Jurkat, Clone E6-1 (cell line): ENCODE results near the gene MMP15.
"Not testable (repeated sequence)": the region's sequence is repeated elsewhere in the genome, so short reads cannot be mapped to it uniquely, and the experiment has no call there.

Experiments used
- DNase-seq: peaks from one replicate; pipeline ENCODE4 v3.0.0-alpha.2; 2011; ENCODE audit warnings: low read depth, low spot score
- H3K4me3 ChIP-seq: 2 replicates; pipeline ENCODE4 v1.5.1; 2011; ENCODE audit warnings: mild to moderate bottlenecking, low read length, control low read depth, moderate library complexity

MMP15 gene

DNA sequence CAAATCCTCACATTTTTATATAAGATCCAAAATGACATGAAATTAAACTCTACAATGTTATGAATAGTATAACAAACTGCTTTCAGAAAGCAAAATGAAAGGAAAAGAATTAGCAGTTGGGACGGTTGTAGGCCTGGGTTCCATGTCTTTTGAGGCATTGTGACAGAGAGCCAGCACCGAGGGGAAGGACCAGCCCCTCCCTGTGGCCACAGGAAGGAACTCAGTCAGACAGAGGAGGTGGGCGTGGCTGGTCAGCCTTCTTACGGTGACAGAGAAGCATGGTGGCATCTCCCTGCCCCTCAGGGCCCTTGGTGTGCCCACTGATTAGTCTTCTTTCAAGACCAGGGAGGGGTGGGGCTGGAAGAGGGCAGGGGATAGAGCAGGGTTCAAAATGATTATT lies 30.8 kb upstream of the MMP15 start:
- no peak for DNase-seq
- no peak overlapping the region for H3K4me3 ChIP-seq

DNA sequence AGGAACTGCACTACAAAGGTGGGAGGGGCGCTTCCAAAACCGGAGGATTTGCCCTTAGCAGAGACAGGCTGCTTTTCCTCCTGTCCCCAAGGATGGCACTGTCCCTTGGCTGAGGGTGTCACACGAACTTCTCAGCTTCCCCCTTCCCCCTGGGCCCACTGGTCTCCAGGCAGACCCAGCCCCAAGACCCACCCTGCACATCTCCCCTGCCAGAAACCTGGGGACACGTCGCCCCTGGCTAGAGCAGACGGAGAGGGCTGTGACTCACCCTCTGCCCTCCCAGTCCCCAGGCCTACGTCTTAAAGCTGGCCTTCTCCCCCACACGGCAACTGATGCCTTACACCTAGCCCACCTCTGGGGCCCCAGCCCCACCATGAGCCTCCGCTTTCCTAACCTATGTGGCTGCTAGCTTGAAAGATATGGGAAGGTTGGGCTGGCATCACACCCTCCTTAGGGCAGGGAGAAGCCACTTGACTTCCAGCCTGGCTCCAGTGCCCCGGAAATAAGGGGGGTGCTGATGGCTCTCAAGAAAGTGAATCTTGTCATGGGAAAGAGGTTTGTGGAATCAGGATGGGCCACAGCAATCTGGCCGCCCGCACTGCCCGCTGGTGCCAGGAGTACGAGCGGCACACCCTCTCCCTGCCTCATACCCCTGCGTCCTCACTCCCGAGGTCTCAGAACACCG lies 29.7 kb upstream of the MMP15 start:
- no peak overlapping the region for H3K4me3 ChIP-seq
- no peak for DNase-seq

DNA sequence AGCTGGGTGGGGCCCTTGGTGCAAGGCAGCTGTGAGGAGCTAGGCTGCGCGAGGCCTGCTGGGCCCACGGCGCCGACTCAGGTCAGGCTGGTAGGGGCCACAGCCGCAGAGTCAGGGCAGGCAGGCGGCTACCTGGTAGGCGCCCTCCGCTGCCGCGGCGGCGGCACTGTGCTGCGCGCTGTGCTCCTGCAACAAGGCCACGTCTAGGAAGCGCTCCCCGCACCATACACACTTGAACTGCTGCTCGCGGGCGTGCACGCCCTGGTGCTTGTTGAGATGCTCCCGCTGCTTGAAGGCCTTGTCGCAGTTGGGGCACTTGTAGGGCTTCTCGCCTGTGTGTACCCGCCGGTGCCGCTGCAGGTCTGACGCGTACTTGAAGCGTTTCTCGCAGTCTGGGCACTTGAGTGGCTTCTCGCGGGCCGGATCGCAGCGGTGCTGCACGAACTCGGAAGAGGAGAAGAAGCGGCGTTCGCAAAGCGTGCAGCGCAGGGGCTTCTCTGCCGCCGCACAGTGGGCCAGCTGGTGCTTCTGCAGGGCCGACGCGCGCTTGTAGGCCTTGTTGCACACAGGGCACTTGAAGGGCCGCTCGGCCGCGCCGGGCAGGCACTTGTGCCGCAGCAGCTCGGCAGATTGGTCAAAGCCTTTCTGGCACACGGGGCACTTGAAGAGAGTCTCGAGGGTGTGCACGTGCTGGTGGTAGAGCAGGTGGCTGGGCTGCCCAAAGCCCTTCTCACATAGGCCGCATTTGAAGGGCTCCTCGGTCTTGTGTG lies 29.0 kb upstream of the MMP15 start:
- no peak for DNase-seq
- H3K4me3 ChIP-seq: no peak overlapping the region

DNA sequence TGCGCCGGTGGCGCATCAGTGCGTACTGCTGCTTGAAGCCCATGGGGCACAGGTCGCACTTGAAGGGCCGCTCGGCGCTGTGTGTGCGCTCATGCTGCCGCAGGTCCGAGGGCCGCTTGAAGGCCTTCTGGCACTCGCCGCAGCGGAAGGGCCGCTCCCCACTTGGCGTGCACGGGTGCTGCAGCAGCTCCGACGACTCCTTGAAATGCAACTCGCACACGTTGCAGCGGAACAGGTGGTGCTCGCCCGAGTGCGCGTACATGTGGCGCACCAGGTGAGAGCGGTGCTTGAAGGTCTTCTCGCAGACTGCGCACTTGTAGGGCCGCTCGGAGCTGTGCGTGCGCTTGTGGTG lies 28.4 kb upstream of the MMP15 start:
- no peak for DNase-seq
- H3K4me3 ChIP-seq: no peak overlapping the region

DNA sequence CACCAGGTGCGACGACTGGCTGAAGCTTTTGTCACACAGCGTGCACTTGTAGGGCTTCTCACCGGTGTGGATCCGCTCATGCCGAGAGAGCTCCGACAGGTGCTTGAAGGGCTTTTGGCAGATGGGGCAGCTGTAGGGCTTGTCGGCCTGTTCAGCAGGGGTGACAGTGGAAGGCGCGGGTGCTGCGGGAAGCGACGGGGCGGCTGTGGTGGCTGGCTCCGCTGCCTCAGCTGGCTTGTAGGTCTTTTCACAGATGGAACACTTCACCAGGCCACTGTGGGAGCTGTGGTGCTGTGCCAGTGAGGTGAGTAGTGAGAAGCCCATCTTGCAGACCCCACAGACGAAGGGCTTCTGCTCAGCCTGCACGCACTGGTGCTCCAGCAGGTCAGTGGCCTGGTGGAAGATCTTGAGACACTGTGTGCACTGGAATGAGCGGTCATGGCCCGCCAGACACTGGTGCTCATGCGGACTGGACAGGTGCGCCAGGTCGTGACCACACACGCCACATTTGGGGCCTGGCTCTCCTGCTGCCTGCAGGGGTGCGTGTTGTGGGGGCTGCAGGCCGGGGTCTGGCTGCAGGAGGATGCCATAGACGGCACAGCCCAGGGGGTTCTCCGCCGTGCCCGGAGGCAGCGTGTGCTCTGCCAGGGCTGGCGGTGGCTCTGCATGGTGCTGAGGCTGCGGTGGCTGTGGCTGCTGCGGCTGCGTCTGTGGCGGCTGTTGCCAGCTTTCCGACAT lies 27.9 kb upstream of the MMP15 start:
- no peak for DNase-seq
- no peak overlapping the region for H3K4me3 ChIP-seq

DNA sequence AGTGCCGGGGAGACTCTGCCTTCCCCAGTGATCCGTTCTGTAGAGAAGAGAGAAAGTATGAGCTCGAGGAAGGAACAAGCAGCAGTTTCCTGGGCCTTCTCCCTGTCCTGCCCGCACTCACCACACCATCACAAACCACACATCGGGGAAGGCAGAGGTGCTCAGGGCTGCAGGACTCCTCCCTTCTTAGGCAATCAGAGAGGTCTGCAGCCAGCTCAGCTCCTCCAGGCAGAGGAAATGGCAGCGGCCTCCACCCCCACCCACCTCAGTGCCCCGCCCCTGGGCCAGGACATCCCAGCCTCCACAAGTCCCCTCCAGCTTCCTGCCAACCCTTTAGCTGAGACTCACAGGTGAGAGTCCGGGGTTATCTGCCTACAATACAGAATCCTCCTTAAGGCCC lies 27.1 kb upstream of the MMP15 start:
- H3K4me3 ChIP-seq: no peak overlapping the region

DNA sequence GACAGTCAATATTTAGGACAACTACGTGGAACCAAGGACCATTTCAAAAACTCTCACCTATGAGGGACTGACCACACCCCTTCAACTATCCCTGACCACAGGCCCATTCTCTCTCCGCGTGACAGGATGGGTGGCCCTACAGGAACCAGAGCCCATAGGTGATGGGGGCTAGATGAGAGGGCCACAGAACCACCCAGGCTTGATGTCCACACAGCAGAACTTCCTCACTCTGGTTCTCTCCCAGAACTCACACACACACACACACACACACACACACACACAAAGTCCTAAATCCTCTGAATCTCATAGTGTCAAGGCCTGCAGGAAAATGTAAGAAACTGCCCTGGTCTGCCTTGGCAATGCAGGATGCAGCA lies 26.6 kb upstream of the MMP15 start:
- H3K4me3 ChIP-seq: peak overlapping the region; percentile 79
- no peak for DNase-seq

More for the DNA sequence above, 27.1 kb upstream of the MMP15 start:
- DNase-seq: peak; percentile 49

DNA sequence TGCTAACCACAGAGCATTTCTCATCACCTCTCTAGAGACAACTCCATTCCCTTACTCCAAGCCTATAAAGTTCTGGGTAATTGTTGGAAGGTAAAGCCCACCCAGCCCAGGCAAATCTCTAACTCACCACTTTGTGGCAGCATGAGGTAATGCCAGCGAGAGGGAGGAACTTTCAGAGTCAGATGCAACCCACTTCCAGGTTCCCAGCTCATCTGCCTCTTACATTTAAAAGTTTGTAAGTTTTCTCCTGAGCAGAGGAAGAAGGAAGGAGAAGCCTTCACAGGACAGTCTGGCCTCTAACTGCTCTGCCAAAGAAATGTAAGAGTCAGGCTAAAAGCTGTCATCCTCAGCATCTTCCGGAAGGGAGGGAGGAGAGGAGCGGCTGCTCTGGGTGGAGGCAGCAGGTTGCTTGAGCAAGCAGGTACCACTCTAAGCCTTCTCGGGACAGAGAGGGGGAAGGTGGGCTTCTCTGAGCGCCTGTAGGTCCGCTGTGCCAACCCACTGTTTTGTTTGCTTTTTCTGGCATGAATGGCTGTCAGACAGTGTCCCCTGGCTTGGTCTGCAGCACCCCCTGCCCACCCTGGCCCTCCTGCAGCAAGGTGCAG lies 26.1 kb upstream of the MMP15 start:
- DNase-seq: peak; percentile 51
- peak overlapping the region; percentile 79 for H3K4me3 ChIP-seq

DNA sequence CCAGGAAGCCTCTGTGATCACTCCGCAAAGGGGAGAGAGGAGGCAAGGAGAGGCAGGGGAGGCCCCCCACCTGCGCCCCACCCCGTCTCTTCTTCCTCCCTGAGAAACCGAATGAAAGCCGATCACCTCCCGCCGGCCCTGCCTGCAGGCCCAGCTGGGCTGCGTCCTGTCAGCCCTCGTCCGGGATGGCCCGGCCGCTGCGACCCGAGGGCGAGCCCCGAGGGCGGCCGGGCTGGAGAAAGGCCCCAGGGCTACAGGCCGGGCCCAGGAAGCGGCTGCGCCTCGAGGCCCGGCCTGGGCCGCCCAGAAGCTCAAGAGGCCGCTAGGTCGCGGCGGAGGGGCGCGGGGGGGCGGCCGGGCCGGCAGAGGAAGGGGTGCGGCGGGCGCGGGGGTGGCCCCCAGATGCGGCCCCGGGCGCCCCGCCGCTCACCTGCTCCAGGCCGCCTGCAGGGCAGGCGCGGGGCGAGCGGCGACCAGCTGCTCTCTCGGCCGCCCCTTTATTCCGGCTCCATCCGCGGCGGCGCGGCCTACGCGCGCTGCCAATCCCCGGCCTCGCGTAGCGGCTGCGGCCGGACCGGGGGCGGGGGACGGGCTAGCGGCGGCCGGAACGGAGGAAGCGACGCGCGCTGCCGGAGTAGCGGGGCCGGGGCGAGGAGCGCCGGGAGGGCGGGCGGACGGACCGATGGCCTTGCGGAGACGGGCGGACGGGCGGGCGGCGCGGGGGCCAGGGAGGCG lies 25.4 kb upstream of the MMP15 start, which contains the start of gene ZNF319:
TSS of gene ZNF319 (minus strand) at position 702 of the 735 bp plus-strand sequence. CDS start 2,407 bp downstream, outside the sequence.
- no peak for DNase-seq
- H3K4me3 ChIP-seq: peak within 1 kb of the TSS; percentile 79

DNA sequence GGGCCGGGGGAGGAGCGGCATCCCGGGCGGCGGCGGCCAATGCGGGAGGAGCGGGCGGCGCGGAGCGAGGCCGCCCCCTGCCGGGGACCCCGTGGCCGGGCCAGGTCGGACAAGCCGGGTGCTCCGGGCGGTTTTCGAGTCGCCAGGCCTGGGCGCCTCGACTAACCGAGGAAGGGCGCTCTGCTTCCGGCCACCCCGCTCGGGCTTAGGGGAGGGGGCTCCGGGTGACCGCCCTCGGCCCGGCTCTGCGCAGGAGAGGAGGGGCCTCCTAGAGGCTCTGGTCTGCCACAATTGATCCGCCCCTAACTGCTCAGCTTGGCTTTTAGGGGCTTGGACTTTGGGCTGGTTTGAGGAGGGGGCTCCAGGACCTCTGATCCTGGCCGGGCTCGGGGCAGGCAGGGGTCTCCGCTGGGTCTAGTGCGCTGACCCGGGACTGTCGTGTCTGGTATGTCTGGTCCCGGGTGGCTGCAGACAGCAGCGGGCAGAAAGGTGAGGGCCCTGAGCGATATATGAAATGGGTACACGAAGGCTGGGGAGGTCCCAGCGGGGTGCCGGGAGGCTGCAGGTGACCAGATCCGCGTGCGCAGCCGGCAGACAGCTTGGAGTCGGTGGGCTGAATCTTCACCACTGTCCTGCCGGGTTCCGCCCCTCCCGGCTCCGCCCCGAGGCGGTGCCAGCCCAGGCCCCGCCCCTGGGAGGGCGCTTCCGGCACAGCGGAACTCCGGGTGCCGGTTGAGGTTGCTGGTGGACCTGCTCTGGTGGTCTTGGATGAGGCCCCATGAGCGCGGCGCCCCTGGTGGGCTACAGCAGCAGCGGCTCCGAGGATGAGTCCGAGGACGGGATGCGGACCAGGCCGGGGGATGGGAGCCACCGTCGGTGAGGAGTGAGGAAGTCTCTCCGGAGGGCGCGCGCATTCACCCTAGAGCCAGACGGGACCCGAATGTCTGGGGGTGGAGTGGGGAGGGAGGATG lies 24.6 kb upstream of the MMP15 start, which contains the start of gene USB1:
TSS of gene USB1 (plus strand) at position 702 of the 971 bp plus-strand sequence. CDS start at position 779, 77 bp downstream.
- DNase-seq: peak; percentile 79
- peak within 1 kb of the TSS; percentile 79 for H3K4me3 ChIP-seq

DNA sequence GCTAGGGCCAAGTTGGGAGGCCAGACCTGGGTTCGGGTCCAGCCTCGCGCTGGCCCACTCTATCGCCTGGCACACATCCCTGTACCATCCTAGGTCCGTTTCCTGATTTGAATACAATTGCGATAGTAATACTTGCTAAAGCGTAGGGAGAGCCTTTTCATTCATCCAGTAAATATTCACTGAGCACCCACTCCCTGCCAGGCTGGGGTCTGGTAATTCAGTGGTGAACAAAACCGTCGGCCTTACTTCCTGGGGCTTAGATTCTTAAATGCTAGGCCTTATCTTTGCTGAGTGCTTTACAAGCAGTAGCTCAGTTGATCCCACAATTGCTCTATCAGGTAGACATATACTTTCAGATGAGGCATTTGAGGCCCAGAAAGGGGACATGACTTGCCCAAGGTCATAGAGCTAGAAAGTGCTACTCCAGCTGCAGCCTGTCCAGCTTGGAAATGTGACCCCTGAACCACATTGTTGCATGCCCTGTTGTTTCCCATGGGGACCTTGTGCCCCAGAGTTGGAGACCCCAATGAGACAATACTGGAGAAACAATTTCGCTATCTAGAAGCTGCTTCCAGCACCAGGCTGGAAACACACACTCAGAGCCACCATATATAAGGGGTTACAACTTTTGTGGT lies 23.7 kb upstream of the MMP15 start:
- DNase-seq: no peak
- peak overlapping the region; percentile 79 for H3K4me3 ChIP-seq

DNA sequence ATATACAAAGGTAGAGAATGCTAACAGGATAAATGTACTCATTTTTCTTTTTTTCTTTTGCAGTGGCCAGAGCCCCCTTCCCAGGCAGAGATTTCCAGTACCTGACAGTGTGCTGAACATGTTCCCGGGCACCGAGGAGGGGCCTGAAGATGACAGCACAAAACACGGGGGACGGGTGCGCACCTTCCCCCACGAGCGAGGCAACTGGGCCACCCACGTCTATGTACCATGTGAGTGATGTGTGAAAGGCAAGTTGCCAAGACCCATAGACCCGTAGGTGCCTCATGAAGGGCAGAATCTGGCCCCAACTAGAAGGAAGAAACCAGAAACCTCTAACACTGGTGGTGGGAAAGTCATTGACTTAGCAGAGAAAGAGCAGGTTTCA lies 23.1 kb upstream of the MMP15 start:
- DNase-seq: no peak
- no peak overlapping the region for H3K4me3 ChIP-seq

DNA sequence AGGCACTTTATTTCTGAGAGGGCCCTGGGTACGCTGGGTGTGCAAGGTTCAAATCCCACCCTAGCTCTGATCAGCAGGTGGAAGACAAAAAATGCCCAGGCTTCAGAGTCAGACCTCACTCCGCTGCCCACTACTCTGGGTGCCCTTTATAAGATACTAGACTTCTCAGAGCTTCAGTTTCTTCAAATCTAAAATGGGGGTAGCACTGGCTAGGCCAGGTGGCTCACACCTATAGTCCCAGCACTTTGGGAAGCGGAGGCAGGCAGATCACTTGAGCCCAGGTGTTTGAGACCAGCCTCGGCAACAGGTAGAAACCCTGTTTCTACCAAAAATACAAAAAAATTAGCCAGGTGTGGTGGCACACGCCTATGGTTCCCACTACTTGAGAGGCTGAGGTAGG lies 22.6 kb upstream of the MMP15 start:
- no peak overlapping the region for H3K4me3 ChIP-seq
- DNase-seq: no peak

DNA sequence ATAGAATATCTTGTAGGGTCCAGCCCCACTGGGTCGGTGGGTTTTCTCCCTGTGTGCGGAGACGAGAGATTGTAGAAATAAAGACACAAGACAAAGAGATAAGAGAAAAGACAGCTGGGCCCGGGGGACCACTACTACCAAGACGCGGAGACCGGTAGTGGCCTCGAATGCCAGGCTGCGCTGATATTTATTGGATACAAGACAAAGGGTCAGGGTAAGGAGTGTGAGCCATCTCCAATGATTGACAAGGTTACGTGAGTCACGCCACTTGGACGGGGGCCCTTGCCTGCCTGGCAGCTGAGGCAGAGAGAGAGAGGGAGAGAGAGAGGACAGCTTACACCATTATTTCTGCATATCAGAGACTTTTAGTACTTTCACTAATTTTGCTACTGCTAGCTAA lies 20.8 kb upstream of the MMP15 start:
- H3K4me3 ChIP-seq, DNase-seq: not testable (repeated sequence)

DNA sequence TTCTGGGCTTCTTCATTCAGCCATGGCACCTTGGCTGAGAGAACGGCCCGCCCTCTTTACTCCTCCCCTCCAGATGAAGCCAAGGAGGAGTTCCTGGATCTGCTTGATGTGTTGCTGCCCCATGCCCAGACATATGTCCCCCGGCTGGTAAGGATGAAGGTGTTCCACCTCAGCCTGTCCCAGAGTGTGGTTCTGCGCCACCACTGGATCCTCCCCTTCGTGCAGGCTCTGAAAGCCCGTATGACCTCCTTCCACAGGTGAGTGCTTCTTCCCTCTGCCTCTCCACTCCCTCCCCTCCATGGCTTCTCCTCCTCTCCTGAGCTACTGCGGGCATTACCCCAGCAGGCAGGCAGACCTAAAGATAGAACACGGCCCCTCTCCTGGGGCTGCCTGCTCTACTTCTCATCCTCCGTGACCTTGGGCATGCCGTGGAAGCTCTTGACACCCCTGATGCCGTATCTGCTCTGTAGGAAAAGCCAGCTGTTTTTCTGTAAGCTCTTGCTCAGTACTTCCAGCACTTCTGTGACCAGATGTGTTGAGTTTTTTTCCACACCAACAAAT lies 15.6 kb upstream of the MMP15 start:
- H3K4me3 ChIP-seq: no peak overlapping the region
- no peak for DNase-seq

DNA sequence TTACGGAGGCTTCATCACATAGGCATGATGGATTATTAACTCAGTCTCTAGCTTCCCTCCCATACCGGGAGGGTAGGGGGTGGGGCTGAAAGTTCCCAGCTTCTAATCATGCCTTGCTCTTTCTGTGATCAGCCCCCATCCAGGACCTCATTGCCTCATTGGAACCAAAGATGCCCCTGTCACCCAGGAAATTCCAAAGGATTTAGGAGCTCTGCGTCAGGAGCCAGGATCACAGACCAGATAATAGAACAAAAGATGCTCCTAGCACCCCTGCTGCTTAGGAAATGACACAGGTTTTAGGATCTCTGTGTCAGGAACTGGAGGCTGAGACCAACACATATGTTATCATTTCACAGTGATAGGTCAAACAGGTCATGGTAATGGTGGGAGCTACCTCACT lies 14.7 kb upstream of the MMP15 start:
- H3K4me3 ChIP-seq: no peak overlapping the region
- no peak for DNase-seq

DNA sequence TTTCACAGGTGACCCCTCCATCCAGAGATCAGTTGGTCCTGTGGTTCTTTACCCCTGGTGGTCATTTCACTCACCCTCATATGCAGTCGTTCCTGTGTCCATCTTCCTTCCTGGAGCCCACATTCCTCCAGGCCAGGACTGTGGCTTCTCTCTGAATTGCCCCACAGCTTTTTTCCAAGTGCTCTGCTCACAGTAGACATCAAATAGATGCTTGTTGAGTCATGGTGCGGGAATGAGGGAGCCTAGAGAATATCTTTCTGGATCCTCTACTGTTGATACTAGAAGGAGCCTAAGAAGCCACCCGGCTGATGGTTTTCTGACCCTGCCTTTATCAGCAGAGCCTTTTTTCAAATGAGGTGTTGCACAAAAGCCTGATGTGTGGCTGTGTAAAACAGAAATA lies 13.9 kb upstream of the MMP15 start:
- H3K4me3 ChIP-seq: no peak overlapping the region
- DNase-seq: no peak
